Urinary bladder (tissue), 4 donors: ENCODE data around the gene ANKRD13A. TPM values are rescaled to one million over a fixed set of nuclear protein-coding genes. Genes with fewer than 3 reads are reported as not detected.
"Not testable (repeated sequence)": the region's sequence is repeated elsewhere in the genome, so short reads cannot be mapped to it uniquely, and the experiment has no call there.

Experiments
- DNase-seq: peaks from one replicate; pipeline ENCODE4 v3.0.0-alpha.2; 2015; ENCODE audit errors: extremely low spot score
- H3K27ac ChIP-seq: one replicate; pipeline ENCODE4 v1.5.1; 2013; ENCODE audit warnings: low read depth, mild to moderate bottlenecking, moderate library complexity
- H3K36me3 ChIP-seq: one replicate; pipeline ENCODE4 v1.6.1; 2013; ENCODE audit warnings: mild to moderate bottlenecking, moderate library complexity; ENCODE audit not compliant: insufficient read depth
- H3K4me1 ChIP-seq: one replicate; pipeline ENCODE4 v1.6.1; 2013; ENCODE audit warnings: mild to moderate bottlenecking, moderate library complexity; ENCODE audit not compliant: insufficient read depth
- H3K4me3 ChIP-seq: one replicate; pipeline ENCODE4 v1.5.1; 2013; ENCODE audit warnings: low read depth, low read length
- WGBS: extraction: QIAGEN DNeasy Blood & Tissue Kit; methylation state at CpG from one replicate; pipeline ENCODE4 v1.1.7; 2013; 5-methylcytosine and 5-hydroxymethylcytosine counted together
- polyA plus RNA-seq: library from polyadenylated mRNA; stranded (reverse); fragments of 200-250 nt; gene quantifications from one replicate; pipeline ENCODE4 v1.2.3, GENCODE V29; 2013
- total RNA-seq: library from RNA; depleted of rRNA; stranded (reverse); fragments of >200 nt; gene quantifications from one replicate; pipeline ENCODE4 v1.2.3, GENCODE V29; 2014
- donor health status: healthy with polysubstance abuse.
- donor health status: healthy.

Gene ANKRD13A
- total and polyA plus RNA-seq, 2 donors = 40.4 to 63.4 TPM

DNA sequence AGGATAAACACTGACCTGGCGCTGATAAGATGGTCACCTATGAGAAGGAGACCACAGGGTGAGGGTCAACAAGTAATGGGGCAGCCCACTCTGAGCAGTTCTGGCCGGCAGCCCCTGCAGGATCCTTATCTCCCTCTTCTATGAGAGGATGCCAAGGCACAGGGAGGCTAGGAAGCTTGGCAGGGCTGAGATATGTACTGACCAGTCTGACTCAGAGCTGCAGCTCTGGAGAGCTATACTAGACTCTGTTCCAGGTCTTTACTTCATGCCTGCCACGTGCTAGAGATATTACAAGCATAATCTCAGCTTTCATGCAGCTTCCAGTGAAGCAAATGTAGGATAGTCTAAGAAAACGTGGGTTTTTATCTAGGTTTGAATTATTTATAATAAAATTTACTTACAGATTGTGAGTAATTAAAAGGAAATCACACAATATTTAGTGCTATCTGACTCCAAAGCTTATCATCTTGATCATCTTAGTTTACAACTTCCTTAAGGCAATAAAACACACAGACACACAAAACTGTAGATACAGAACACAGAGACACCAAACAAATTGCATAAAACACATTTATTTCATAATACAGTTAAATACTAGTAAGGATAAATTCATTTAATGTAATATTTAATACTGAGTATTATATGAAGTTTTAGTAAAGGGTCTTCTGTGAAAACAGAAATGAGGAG lies 35.3 kb upstream of the ANKRD13A start:
- DNase-seq = no peak
- Histone ChIP-seq H3K4me1 (no peaks in the 10 kb centered on the region), H3K36me3 (no peaks in the 10 kb centered on the region), H3K4me3 (no peak overlapping the region), H3K27ac (no peak overlapping the region)
- 26% methylated on average over 4 of the region's 4 CpGs for WGBS

DNA sequence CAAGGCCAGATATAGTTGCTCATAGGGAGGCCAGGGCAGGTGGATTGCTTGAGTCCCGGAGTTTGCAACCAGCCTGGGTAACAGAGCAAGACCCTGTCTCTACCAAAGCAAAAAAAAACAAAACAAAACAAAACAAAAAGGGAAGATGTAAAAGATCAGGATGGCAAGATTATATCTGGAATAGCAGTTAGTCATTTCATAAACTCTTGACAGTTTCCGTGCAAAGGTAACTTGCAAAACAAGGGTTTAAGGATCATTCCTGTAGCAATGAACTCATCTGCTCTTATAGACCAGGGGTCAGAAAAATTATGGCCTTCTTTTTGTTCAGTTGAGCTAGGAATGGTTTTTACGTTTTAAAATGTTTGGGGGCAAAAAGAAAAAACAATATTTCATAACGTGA lies 32.7 kb upstream of the ANKRD13A start:
- WGBS = 70% methylated on average over 4 of the region's 4 CpGs
- DNase-seq = no peak
- Histone ChIP-seq H3K27ac (no peak overlapping the region), H3K36me3 (peaks cover 4% of the 10 kb centered on the region), H3K4me1 (no peaks in the 10 kb centered on the region), H3K4me3 (no peak overlapping the region)

DNA sequence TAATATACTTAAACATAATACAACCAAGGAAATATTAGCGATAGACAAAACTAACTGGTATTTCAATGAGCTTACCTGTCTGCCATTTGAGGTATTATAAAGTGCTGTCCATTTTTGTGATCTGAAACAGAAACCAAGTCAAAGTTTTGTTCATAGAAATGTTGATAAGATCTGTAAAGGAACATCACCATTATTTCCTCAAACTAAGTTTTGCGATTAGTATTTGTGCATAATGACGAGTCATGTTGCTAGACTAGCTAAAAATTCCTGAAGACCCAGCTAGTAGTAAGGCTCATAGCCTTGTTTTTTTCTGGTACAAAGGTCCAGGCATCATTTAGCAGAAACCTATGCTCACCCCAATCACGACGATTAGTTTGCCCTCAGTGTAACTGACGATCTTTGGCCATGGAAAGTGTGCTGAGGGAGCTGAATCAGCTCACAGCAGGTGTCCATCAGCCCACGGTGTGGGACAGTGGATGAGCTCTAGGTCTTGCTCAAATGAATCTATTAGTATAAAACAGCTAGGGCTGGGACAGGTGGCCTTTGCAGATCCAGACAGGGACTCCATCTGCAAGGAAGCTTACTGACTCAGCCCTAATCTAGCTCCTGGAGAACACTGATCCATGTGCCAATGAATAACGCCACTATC lies 31.7 kb upstream of the ANKRD13A start:
- DNase-seq = no peak
- peaks cover 4% of the 10 kb centered on the region for H3K36me3 ChIP-seq
- no peak overlapping the region for H3K4me3 ChIP-seq
- no peak overlapping the region for H3K27ac ChIP-seq
- 76% methylated on average over 8 of the region's 8 CpGs for WGBS
- H3K4me1 ChIP-seq = no peaks in the 10 kb centered on the region

DNA sequence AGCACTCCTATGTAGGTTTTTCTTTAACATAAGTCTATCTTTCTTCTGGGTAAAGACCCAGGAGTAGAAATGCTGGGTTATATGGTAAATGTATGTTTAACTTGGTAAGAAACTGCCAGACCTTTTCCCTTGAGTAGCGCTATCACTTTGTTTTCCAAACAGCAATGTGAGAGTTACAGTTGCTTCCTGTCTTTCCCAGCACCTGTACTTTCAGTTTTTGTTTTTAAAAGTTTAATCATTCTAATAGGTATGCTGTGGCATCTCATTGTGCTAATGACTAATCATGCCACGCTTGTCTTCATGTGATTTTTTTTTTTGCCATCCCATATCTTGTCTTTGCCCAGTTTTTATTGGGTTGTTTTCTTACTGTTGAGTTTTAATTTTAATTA lies 31.2 kb upstream of the ANKRD13A start:
- H3K4me3 ChIP-seq = no peak overlapping the region
- WGBS = 88% methylated on average over 2 of the region's 2 CpGs
- no peak overlapping the region for H3K27ac ChIP-seq
- H3K4me1 ChIP-seq = no peaks in the 10 kb centered on the region
- peaks cover 6% of the 10 kb centered on the region for H3K36me3 ChIP-seq
- DNase-seq = no peak

DNA sequence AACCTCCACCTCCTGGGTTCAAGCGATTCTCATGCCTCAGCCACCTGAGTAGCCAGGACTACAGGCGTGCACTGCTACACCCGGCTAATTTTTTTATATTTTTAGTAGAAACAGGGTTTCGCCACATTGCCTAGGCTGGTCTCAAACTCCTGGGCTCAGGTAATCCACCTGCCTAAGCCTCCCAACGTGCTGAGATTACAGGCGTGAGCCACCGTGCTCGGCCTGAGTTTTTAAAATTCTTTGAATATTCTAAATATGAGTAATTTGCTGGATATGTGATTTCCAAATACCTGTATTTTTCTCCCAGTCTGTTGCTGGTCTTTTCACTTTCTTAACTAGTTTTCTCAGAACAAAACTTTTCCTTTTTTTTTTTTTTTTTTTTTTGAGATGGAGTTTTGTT lies 30.4 kb upstream of the ANKRD13A start:
- H3K4me1 ChIP-seq = no peaks in the 10 kb centered on the region
- peaks cover 6% of the 10 kb centered on the region for H3K36me3 ChIP-seq
- WGBS = 96% methylated on average over 8 of the region's 8 CpGs
- no peak overlapping the region for H3K4me3 ChIP-seq
- no peak overlapping the region for H3K27ac ChIP-seq
- no peak for DNase-seq

DNA sequence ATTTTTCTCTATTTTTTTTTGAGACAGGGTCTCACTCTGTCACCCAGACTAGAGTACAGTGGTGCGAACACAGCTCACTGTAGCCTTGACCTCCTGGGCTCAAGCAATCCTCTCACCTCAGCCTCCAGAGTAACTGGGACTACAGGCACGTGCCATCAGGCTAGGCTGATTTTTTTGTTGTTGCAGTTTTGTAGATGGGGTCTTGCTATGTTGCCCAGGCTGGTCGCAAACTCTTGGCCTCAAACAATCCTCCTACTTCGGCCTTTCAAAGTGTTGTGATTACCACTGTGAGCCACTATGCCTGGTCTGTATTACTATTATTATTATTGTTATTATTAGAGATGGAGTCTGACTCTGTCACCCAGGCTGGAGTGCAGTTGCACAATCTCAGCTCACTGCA lies 26.4 kb upstream of the ANKRD13A start:
- Histone ChIP-seq H3K27ac (no peak overlapping the region), H3K4me1 (no peaks in the 10 kb centered on the region), H3K4me3 (no peak overlapping the region), H3K36me3 (peaks cover 11% of the 10 kb centered on the region)
- WGBS = 97% methylated on average over 4 of the region's 4 CpGs
- no peak for DNase-seq

DNA sequence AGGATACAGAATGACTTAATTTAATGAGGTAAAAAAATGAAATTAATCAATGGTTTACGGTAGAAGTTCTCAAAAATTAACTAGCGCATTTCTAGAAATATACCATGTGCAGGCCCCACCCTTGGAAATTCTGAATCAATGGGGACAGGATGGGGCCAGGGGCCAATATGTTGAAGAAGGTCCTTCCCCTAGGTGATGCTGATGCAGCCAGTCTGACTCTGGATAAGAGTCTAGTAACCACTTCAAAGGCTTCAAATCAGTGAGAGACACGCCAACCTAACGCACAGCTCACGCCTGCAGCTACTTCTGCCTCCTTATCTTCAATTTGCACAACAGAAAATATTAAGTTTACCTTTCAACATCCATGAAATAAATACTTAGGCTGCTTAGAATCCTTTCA lies 17.9 kb upstream of the ANKRD13A start:
- WGBS = 95% methylated on average over 5 of the region's 5 CpGs

GRCh38 chr12:109982210-109982609 lies 17.0 kb upstream of the ANKRD13A start:
- Histone ChIP-seq H3K27ac (no peak overlapping the region), H3K36me3 (peaks cover 9% of the 10 kb centered on the region), H3K4me1 (no peaks in the 10 kb centered on the region), H3K4me3 (no peak overlapping the region)
- DNase-seq = no peak

More for the DNA sequence above, 17.9 kb upstream of the ANKRD13A start:
- DNase-seq = no peak
- Histone ChIP-seq H3K4me1 (no peaks in the 10 kb centered on the region), H3K4me3 (no peak overlapping the region), H3K36me3 (peaks cover 9% of the 10 kb centered on the region), H3K27ac (no peak overlapping the region)

- no peak overlapping the region for H3K4me3 ChIP-seq
- no peak for DNase-seq
- 95% methylated on average over 8 of the region's 8 CpGs for WGBS
- H3K4me1 ChIP-seq = no peaks in the 10 kb centered on the region
- H3K27ac ChIP-seq = no peak overlapping the region
- peaks cover 9% of the 10 kb centered on the region for H3K36me3 ChIP-seq
These were observed 15.6 kb upstream of the ANKRD13A start for GRCh38 chr12:109983432-109984142.

GRCh38 chr12:109986236-109986635 lies 13.0 kb upstream of the ANKRD13A start:
- H3K36me3 ChIP-seq, H3K27ac ChIP-seq, DNase-seq, H3K4me1 ChIP-seq, H3K4me3 ChIP-seq: not testable (repeated sequence)
- WGBS = 96% methylated on average over 16 of the region's 16 CpGs

GRCh38 chr12:109987615-109988014 lies 11.6 kb upstream of the ANKRD13A start:
- H3K4me1 ChIP-seq = no peaks in the 10 kb centered on the region
- H3K27ac ChIP-seq = no peak overlapping the region
- H3K36me3 ChIP-seq = peaks cover 10% of the 10 kb centered on the region
- no peak overlapping the region for H3K4me3 ChIP-seq
- no peak for DNase-seq
- 75% methylated on average over 8 of the region's 8 CpGs for WGBS

- Histone ChIP-seq H3K27ac (no peak overlapping the region), H3K4me1 (no peaks in the 10 kb centered on the region), H3K36me3 (peaks cover 10% of the 10 kb centered on the region), H3K4me3 (no peak overlapping the region)
- 88% methylated on average over 10 of the region's 10 CpGs for WGBS
- no peak for DNase-seq
These were observed 11.0 kb upstream of the ANKRD13A start for GRCh38 chr12:109988274-109988673.

DNA sequence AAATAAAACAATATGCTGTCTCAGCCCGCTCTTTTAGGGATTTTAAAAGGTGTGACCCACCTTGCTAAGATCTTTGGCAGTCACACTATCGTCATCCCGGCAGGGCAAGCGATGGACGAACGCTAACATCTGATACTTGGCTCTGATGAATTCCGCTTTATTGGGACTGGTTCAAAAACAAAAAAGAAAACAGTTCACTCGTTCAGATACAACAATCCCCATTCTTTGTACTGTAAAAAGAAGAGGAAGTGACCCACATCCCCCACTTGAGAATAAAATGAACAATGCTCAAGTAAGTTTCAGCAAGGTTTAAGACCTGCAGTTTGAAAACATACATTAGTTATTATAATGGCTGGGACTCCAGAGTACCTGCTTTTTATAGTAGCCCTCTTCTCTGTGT lies 10.3 kb upstream of the ANKRD13A start:
- H3K36me3 ChIP-seq = peaks cover 10% of the 10 kb centered on the region
- no peak overlapping the region for H3K27ac ChIP-seq
- WGBS = 55% methylated on average over 8 of the region's 8 CpGs
- no peaks in the 10 kb centered on the region for H3K4me1 ChIP-seq
- DNase-seq = no peak
- H3K4me3 ChIP-seq = no peak overlapping the region

- H3K4me3 ChIP-seq = no peak overlapping the region
- DNase-seq = no peak
- no peaks in the 10 kb centered on the region for H3K4me1 ChIP-seq
- H3K27ac ChIP-seq = no peak overlapping the region
- peaks cover 10% of the 10 kb centered on the region for H3K36me3 ChIP-seq
- WGBS = 32% methylated on average over 5 of the region's 5 CpGs
These were observed 9.8 kb upstream of the ANKRD13A start for GRCh38 chr12:109989380-109989779.
